NOMO-1 (cell line): ENCODE data around the gene ME3.
"Not testable (repeated sequence)": the region's sequence is repeated elsewhere in the genome, so short reads cannot be mapped to it uniquely, and the experiment has no call there.

Experiments used
- DNase-seq, 2 experiments: peaks; one replicate each; lab custom pipeline; 2025; ENCODE audit not compliant: unreplicated experiment in 2 of 2; lab: John Stamatoyannopoulos, UW

Gene ME3

GRCh38 chr11:86565801-86566312, 106.6 kb downstream of the ME3 start:
- no peak for DNase-seq

- DNase-seq, result no peak
Measured at GRCh38 chr11:86565388-86565787, 107.0 kb downstream of the ME3 start.

- DNase-seq, result not testable (repeated sequence)
Measured at GRCh38 chr11:86562842-86563241, 109.6 kb downstream of the ME3 start.

GRCh38 chr11:86559311-86559945, 113.0 kb downstream of the ME3 start:
- DNase-seq, result no peak

GRCh38 chr11:86558841-86559240, 113.6 kb downstream of the ME3 start:
- no peak for DNase-seq

GRCh38 chr11:86558207-86558606, 114.2 kb downstream of the ME3 start:
- DNase-seq, result no peak

- DNase-seq, result no peak
Measured at GRCh38 chr11:86555866-86556265, 116.5 kb downstream of the ME3 start.

- DNase-seq, result no peak
Measured at GRCh38 chr11:86555401-86555800, 117.0 kb downstream of the ME3 start.

GRCh38 chr11:86553265-86553664, 119.2 kb downstream of the ME3 start:
- no peak for DNase-seq

GRCh38 chr11:86551288-86552092, 120.9 kb downstream of the ME3 start:
- DNase-seq, result no peak

GRCh38 chr11:86550757-86551156, 121.7 kb downstream of the ME3 start:
- no peak for DNase-seq

GRCh38 chr11:86548271-86548917, 124.0 kb downstream of the ME3 start:
- DNase-seq, result no peak

GRCh38 chr11:86547727-86548126, 124.7 kb downstream of the ME3 start:
- DNase-seq, result no peak

GRCh38 chr11:86541299-86541698, 131.1 kb downstream of the ME3 start:
- not testable (repeated sequence) for DNase-seq

GRCh38 chr11:86538223-86538548, 134.2 kb downstream of the ME3 start:
- DNase-seq, result no peak

- DNase-seq, result no peak
Measured at GRCh38 chr11:86537541-86538222, 134.7 kb downstream of the ME3 start.

GRCh38 chr11:86535773-86536172, 136.6 kb downstream of the ME3 start:
- DNase-seq, result no peak

GRCh38 chr11:86524620-86525352, 147.6 kb downstream of the ME3 start:
- no peak for DNase-seq

GRCh38 chr11:86523738-86524619, 148.4 kb downstream of the ME3 start:
- no peak for DNase-seq

GRCh38 chr11:86522512-86522911, 149.9 kb downstream of the ME3 start:
- not testable (repeated sequence) for DNase-seq
